Measurements from ENCODE around the gene EFCAB8.

Gene EFCAB8

DNA sequence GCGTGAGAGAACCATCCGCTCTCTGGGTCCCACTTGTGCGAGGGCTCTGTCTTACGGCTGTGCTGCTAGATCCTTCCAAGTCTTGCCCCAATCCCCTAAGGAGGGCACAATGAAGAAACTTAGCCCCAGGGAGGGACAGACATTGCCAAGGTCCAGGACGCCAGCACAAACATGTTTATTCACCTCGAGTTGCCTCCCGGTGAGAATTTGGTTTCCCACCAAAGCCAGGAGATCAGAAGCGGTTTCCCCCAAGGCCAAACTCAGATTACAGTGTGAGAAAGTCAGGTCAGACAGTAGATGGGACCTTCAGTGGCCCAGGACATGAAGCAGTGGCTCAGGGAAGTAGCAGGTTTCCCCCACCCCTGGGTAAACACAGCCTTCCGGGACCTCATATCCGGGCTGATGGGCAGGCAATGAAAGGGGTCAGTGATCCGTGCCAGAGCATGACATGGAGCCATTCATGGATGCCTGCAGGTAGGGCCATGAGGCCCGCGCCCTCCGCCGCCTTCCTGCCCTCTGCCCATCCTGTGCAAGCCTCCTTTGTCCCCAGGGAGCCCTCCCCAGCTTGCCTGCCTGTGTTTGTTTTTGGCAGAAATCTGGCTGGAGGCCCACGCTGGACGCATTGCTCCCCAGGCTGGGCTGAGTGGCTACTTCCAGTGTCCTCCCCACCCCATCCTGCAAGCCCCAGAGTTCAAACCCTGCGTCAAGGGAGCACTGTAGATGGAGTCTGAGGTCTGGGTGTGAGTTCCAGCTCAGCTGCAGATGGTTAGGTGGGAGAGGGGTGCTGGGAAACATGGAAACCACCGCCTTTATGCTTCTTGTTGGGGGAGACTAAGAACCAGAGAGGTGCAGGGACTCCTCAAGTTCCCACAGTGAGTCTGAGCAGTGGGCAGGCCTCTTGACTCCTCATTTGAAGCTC lies 150.8 kb downstream of the EFCAB8 start:
- DNase-seq (ENCODE audit: low read depth): no peak

DNA sequence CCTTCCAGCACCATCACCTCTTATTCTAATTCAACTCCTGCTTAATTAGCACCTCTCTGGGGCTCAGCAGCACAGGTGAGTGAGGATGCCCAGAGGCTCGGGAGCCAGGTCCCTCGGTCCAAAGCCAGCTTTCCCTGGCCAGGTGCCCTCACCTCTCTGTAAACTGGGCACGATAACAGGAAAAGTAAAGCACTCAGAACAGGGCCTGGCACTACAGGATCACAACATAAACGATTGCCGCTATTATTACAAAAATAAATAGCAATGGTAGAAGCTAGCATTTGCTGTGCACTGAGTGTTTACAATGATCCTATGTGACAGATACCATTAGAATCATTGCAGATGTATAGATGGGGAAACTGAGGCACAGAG lies 151.4 kb downstream of the EFCAB8 start:
- DNase-seq (ENCODE audit: low read depth): no peak

DNA sequence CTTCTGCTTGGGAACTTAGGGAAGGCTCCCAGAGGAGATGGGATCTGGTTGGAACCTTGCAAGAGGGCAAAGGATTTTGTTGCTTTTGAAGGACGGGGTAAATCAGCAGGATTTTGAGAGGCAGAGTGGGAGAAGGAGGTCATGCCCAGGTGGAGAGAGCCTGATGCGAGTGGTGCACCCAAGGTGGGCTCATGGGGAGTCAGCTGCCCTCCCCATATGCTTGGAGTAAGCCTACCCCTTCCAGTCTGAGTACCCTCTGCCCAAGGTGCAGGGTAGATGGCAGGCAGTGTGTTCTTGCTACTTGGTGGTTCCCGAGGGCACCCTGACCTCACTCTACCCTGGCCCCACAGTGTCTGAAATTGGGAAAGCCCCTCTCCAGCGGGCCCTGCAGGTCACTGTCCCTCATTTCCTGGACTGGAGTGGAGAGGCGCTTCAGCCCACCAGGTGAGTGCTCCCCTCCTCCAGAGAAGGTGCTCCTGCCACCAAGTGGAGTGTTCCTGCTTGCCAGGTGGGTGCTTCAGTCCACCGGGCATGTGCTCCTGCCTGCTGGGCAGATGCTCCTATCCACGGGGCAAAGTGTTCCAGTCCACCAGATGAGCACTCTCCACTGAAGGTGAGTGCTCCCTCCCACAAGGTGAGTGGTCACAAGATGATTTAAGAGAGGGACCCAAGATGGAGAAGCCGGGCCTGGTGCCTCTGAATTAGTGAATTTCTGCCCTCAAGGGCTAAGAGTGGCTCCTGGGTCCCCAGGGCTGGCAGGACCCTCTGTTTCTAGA lies 152.1 kb downstream of the EFCAB8 start:
- no peak for DNase-seq (ENCODE audit: low read depth)

Measured in CMK (cell line).